ENCODE measurements around the gene EPN1. TPM values are rescaled to one million over a fixed set of nuclear protein-coding genes. Genes with fewer than 3 reads are reported as not detected.

The EPN1 gene
- total and polyA plus RNA-seq, 9 of the 15 experiments (the other 6 are each of a cell fraction or from before 2014, with no cell fraction given), result 0.08 to 138 (median 12.7) TPM

- TF ChIP-seq HBP1 (CRISPR knock-in tag; IDR thresholded peaks at IDR 0.05) (0 out of 2 replicates have a peak, but pooled peaks have one; percentile 16), EP300 (IDR thresholded peaks at IDR 0.05; ENCODE audit: low read length) (peak; percentile 33; the same call in 1 of the 2 replicates), PRMT5 (CRISPR knock-in tag; IDR thresholded peaks at IDR 0.05) (no peak), CBFB (CRISPR knock-in tag; IDR thresholded peaks at IDR 0.05) (no peak; the same call in 1 of the 2 replicates), ZBTB1 (CRISPR knock-in tag; IDR thresholded peaks at IDR 0.05; ENCODE audit: borderline replicate concordance, low read depth) (no peak), ZNF277 (CRISPR knock-in tag; IDR thresholded peaks at IDR 0.05; ENCODE audit: borderline replicate concordance) (no peak), CREB1 (IDR thresholded peaks at IDR 0.05) (peak; percentile 9; the same call in 1 of the 2 replicates), CREB1 (CRISPR knock-in tag; IDR thresholded peaks at IDR 0.05) (no peak), MECOM (CRISPR knock-in tag; IDR thresholded peaks at IDR 0.05) (no peak), GATA2 (CRISPR knock-in tag; IDR thresholded peaks at IDR 0.05) (no peak), ZNF398 (CRISPR knock-in tag; IDR thresholded peaks at IDR 0.05) (no peak), ATF3 (IDR thresholded peaks at IDR 0.05) (no peak), ATF3 (CRISPR knock-in tag; conservative IDR thresholded peaks at IDR 0.05) (no peak), HDAC6 (IDR thresholded peaks at IDR 0.05; ENCODE audit: low read depth, low read length) (no peak), ARNT (IDR thresholded peaks at IDR 0.05) (peak; percentile 56 to 73; a peak in 2 of 4 replicates), TBL1XR1 (IDR thresholded peaks at IDR 0.05; ENCODE audit: low read length in 2 of 2) (peak in 1 of 2 experiments; percentile 60; a peak in 1 of 4 replicates), ZNF76 (CRISPR knock-in tag; IDR thresholded peaks at IDR 0.05; ENCODE audit: borderline replicate concordance) (no peak), TEAD1 (CRISPR knock-in tag; IDR thresholded peaks at IDR 0.05) (0 out of 4 replicates have a peak, but pooled peaks of 1 of the 2 experiments have one; percentile 16), ZKSCAN3 (CRISPR knock-in tag; IDR thresholded peaks at IDR 0.05) (no peak), GMEB1 (CRISPR knock-in tag; IDR thresholded peaks at IDR 0.05) (peak; percentile 58), ZNF224 (CRISPR knock-in tag; IDR thresholded peaks at IDR 0.05) (no peak)
Measured at GRCh38 chr19:55643003-55643886, 31.8 kb upstream of the EPN1 start, which contains the start of gene ZNF581 (continued).
